ENCODE data around the gene CLTA. TPM values are rescaled to one million over a fixed set of nuclear protein-coding genes. Genes with fewer than 3 reads are reported as not detected.

CLTA gene
- total RNA-seq, 1 donor from 2014 or later = 199 TPM

DNA sequence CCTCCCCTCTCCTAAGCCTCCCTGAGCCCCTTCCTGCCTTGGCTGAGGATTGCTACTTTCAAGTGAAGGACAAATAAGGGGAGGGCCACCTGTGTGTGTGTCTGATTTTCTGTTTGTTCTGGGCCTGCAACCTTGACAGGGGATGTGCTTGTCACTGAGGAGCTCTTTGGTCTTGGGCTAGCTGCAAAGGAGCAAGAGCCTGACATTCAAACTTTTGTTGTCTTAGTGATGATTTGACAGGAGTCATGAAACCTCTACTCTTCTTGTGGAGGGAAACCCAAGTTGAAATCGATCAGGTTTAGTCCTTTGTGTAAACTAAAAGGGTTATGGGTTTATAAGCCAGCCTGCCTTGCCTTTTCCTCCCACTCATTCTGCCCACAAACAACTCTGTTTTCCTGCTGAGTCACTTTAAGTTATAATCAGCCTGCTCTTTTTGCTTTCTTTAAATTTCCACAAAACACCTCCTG, 16.9 kb downstream of the CLTA start:
- no peaks in the 10 kb centered on the region for H3K9me3 ChIP-seq (ENCODE audit: low read depth)
- H3K9me3 Mint-ChIP-seq = no peaks in the 10 kb centered on the region
- H3K36me3 ChIP-seq = peaks cover 2% of the 10 kb centered on the region
- no peaks in the 10 kb centered on the region for H3K27me3 ChIP-seq
- no peaks in the 10 kb centered on the region for H3F3A ChIP-seq (ENCODE audit: low read depth)
- no peaks in the 10 kb centered on the region for H3K4me1 ChIP-seq
- no peak overlapping the region for H3K27ac ChIP-seq
- peaks cover 34% of the 10 kb centered on the region for H3K79me2 ChIP-seq (ENCODE audit: low read depth)
- no peak overlapping the region for H3K9ac ChIP-seq
- TF ChIP-seq EZH2phosphoT487 (IDR thresholded peaks at IDR 0.05) = no peak
- no peak for TF ChIP-seq CTCF (IDR thresholded peaks at IDR 0.05)
- TF ChIP-seq EZH2 (IDR thresholded peaks at IDR 0.05) = no peak
- DNase-seq (ENCODE audit: low spot score) = no peak
- peaks cover 40% of the 10 kb centered on the region for H3K36me3 Mint-ChIP-seq
- peaks cover 5% of the 10 kb centered on the region for H3K27me3 Mint-ChIP-seq (ENCODE audit: insufficient read depth, low read depth)
- no peak overlapping the region for H3K4me3 Mint-ChIP-seq
- peaks cover 19% of the 10 kb centered on the region for H3K4me1 Mint-ChIP-seq
- H2AFZ ChIP-seq (replicated peaks) = no peak overlapping the region
- H3K4me2 ChIP-seq = no peak overlapping the region
- peak overlapping the region; percentile 5 for H3K27ac Mint-ChIP-seq
- peaks cover 63% of the 10 kb centered on the region for H4K20me1 ChIP-seq (ENCODE audit: low read depth)
- H3K4me3 ChIP-seq = no peak overlapping the region

GRCh38 chr9:36208521-36209253, 18.0 kb downstream of the CLTA start:
- no peak overlapping the region for H2AFZ ChIP-seq (replicated peaks)
- Mint-ChIP-seq H3K4me3 (no peak overlapping the region), H3K27ac (no peak overlapping the region), H3K9me3 (no peaks in the 10 kb centered on the region), H3K4me1 (peaks cover 23% of the 10 kb centered on the region), H3K27me3 (ENCODE audit: insufficient read depth, low read depth) (peaks cover 5% of the 10 kb centered on the region), H3K36me3 (peaks cover 37% of the 10 kb centered on the region)
- H3F3A ChIP-seq (ENCODE audit: low read depth) = peaks cover 6% of the 10 kb centered on the region
- peaks cover 2% of the 10 kb centered on the region for H3K36me3 ChIP-seq
- H3K9me3 ChIP-seq (ENCODE audit: low read depth) = no peaks in the 10 kb centered on the region
- no peak overlapping the region for H3K4me2 ChIP-seq
- H3K9ac ChIP-seq = no peak overlapping the region
- no peaks in the 10 kb centered on the region for H3K27me3 ChIP-seq
- peaks cover 3% of the 10 kb centered on the region for H3K4me1 ChIP-seq
- peaks cover 74% of the 10 kb centered on the region for H4K20me1 ChIP-seq (ENCODE audit: low read depth)
- no peak for DNase-seq (ENCODE audit: low spot score)
- H3K79me2 ChIP-seq (ENCODE audit: low read depth) = peaks cover 34% of the 10 kb centered on the region
- H3K4me3 ChIP-seq = no peak overlapping the region
- no peak for TF ChIP-seq EZH2 (IDR thresholded peaks at IDR 0.05)
- no peak for TF ChIP-seq CTCF (IDR thresholded peaks at IDR 0.05)
- TF ChIP-seq EZH2phosphoT487 (IDR thresholded peaks at IDR 0.05) = no peak
- H3K27ac ChIP-seq = no peak overlapping the region

- H3K36me3 Mint-ChIP-seq = peaks cover 30% of the 10 kb centered on the region
- peaks cover 3% of the 10 kb centered on the region for H3K4me1 ChIP-seq
- no peak overlapping the region for H3K4me3 Mint-ChIP-seq
- no peak overlapping the region for H3K4me2 ChIP-seq
- H3K27ac ChIP-seq = peak overlapping the region; percentile 1
- peaks cover 38% of the 10 kb centered on the region for H3K79me2 ChIP-seq (ENCODE audit: low read depth)
- no peaks in the 10 kb centered on the region for H3K36me3 ChIP-seq
- H3K9me3 Mint-ChIP-seq = no peaks in the 10 kb centered on the region
- H3K9me3 ChIP-seq (ENCODE audit: low read depth) = no peaks in the 10 kb centered on the region
- H3K27me3 ChIP-seq = no peaks in the 10 kb centered on the region
- no peak for DNase-seq (ENCODE audit: low spot score)
- H3K9ac ChIP-seq = no peak overlapping the region
- TF ChIP-seq CTCF (IDR thresholded peaks at IDR 0.05) = no peak
- TF ChIP-seq EZH2 (IDR thresholded peaks at IDR 0.05) = no peak
- TF ChIP-seq EZH2phosphoT487 (IDR thresholded peaks at IDR 0.05) = no peak
- H4K20me1 ChIP-seq (ENCODE audit: low read depth) = peaks cover 83% of the 10 kb centered on the region
- H3K4me3 ChIP-seq = no peak overlapping the region
- peaks cover 23% of the 10 kb centered on the region for H3K4me1 Mint-ChIP-seq
- H3K27ac Mint-ChIP-seq = peak overlapping the region; percentile 57
- peaks cover 5% of the 10 kb centered on the region for H3K27me3 Mint-ChIP-seq (ENCODE audit: insufficient read depth, low read depth)
- peaks cover 6% of the 10 kb centered on the region for H3F3A ChIP-seq (ENCODE audit: low read depth)
- no peak overlapping the region for H2AFZ ChIP-seq (replicated peaks)
These were observed 20.0 kb downstream of the CLTA start for GRCh38 chr9:36210722-36211121.
